ENCODE measurements around the gene PYGL. TPM values are rescaled to one million over a fixed set of nuclear protein-coding genes. Genes with fewer than 3 reads are reported as not detected.
"Not testable (repeated sequence)": the region's sequence is repeated elsewhere in the genome, so short reads cannot be mapped to it uniquely, and the experiment has no call there.

The PYGL gene
- total and polyA plus RNA-seq, 10 donors, result 14.1 to 302 (median 101) TPM

DNA sequence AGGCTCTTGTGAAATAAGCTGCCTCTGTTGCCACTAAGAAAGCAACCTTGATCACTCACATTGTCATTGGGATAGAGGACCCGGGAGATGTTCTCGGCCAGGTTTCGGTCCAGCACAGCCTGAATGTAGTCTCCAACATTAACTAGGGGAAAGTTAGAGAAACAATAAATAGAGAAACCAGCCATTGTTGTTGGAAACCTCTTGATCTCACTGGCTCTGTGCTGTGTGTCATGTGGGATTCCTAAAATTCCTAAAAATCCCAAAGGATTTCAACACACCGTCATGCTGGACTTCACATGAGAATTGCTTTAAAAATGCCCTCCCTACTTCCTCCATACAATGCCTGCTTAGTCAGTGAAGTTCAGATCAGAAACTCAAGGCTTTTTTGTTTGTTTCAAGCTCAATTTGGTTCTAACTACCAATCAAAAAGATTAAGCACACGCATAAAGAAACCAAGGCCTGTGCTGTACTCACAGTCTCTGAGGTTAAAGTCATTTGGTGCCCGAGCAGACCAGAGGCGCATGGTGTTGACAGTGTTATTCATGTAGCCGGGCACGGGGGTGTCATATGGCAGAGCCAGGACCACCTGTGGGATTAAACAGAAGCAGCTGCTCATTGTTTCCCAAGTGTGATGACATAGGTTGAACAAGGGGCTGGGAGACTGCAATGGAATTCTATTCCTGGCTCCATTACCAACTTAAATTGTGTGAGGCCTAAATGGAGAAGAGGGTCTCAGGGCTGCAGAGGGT lies 23.6 kb downstream of the PYGL start:
- intact Hi-C loops (cut with DNase I; ENCODE audit: low total_unique reads), result no loop called here
- Histone ChIP-seq H3K27ac (no peak overlapping the region), H3K4me1 (peaks cover 0 to 4% (median 0%) of the 10 kb centered on the region in 6 donors), H3K27me3 (replicated peaks in 1 of 7) (no peaks in the 10 kb centered on the region), H3K36me3 (peaks cover 0 to 89% (median 14%) of the 10 kb centered on the region in 6 donors), H3K4me3 (no peak overlapping the region), H3K9me3 (no peaks in the 10 kb centered on the region)
- WGBS, 5 donors, result 87 to 94% (median 92%) methylated on average over 9 of the region's 9 CpGs
- TF ChIP-seq, protein P1, sequence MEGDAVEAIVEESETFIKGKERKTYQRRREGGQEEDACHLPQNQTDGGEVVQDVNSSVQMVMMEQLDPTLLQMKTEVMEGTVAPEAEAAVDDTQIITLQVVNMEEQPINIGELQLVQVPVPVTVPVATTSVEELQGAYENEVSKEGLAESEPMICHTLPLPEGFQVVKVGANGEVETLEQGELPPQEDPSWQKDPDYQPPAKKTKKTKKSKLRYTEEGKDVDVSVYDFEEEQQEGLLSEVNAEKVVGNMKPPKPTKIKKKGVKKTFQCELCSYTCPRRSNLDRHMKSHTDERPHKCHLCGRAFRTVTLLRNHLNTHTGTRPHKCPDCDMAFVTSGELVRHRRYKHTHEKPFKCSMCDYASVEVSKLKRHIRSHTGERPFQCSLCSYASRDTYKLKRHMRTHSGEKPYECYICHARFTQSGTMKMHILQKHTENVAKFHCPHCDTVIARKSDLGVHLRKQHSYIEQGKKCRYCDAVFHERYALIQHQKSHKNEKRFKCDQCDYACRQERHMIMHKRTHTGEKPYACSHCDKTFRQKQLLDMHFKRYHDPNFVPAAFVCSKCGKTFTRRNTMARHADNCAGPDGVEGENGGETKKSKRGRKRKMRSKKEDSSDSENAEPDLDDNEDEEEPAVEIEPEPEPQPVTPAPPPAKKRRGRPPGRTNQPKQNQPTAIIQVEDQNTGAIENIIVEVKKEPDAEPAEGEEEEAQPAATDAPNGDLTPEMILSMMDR (IDR thresholded peaks at IDR 0.05 in 8 of 11, conservative IDR thresholded peaks at IDR 0.05 in 3 of 11), result no peak
- no peak for TF ChIP-seq POLR2AphosphoS5 (IDR thresholded peaks at IDR 0.05)
- TF ChIP-seq POLR2A (IDR thresholded peaks at IDR 0.05), result no peak
- no peak for DNase-seq

DNA sequence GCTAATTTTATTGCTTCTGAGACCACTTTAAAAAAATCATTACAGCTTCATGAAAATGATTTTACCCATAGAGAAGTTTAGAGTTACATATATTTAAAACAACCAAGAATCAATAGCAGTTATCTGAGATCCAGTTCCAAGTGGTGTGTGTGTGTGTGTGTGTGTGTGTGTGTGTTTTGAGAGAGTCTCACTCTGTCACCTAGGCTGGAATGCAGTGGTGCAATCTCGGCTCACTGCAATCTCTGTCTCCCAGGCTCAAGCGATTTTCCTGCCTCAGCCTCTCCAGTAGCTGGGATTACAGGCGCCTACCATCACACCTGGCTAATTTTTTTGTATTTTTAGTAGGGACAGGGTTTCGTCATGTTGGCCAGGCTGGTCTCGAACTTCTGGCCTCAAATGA lies 24.8 kb downstream of the PYGL start:
- DNase-seq, result not testable (repeated sequence)
- peaks cover 0 to 100% (median 20%) of the 10 kb centered on the region in 6 donors for H3K36me3 ChIP-seq

DNA sequence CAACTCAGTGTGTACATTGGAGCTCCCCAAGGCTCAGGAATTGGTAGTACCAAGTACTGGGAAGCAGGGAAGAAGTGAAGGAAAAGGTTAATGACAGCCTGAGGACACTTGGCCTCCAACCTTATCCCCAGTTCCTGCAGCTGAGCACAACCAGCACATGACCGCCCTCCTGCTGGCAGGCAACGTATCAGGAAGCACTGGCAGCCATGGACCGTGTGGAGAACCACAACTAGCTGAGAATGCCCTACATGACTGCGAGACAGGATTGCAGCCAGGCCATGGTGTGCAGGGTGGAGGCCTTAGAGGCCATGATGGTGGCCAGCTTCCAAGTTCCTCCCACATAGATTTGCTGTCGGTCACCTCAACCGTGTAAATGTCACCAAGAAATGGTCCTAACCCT lies 26.8 kb downstream of the PYGL start:
- Histone ChIP-seq H3K9me3 (no peaks in the 10 kb centered on the region), H3K36me3 (peaks cover 0 to 100% (median 25%) of the 10 kb centered on the region in 6 donors), H3K27ac (no peak overlapping the region), H3K4me3 (no peak overlapping the region), H3K4me1 (no peaks in the 10 kb centered on the region), H3K27me3 (replicated peaks in 1 of 7) (no peaks in the 10 kb centered on the region)
- intact Hi-C loops (cut with DNase I; ENCODE audit: low total_unique reads), result no loop called here
- TF ChIP-seq, protein P1 (IDR thresholded peaks at IDR 0.05 in 8 of 11, conservative IDR thresholded peaks at IDR 0.05 in 3 of 11), result no peak
- TF ChIP-seq POLR2AphosphoS5 (IDR thresholded peaks at IDR 0.05) (no peak), POLR2A (IDR thresholded peaks at IDR 0.05) (no peak)
- 80 to 90% (median 83%) methylated on average over 6 of the region's 6 CpGs for WGBS, 5 donors
- no peak for DNase-seq

More for the DNA sequence above, 24.8 kb downstream of the PYGL start:
- H3K27me3 ChIP-seq (replicated peaks in 1 of 7); intact Hi-C loops (cut with DNase I; ENCODE audit: low total_unique reads); H3K4me1 ChIP-seq; H3K9me3 ChIP-seq; H3K27ac ChIP-seq; H3K4me3 ChIP-seq: not testable (repeated sequence)
- 87 to 97% (median 91%) methylated on average over 5 of the region's 5 CpGs for WGBS, 5 donors

DNA sequence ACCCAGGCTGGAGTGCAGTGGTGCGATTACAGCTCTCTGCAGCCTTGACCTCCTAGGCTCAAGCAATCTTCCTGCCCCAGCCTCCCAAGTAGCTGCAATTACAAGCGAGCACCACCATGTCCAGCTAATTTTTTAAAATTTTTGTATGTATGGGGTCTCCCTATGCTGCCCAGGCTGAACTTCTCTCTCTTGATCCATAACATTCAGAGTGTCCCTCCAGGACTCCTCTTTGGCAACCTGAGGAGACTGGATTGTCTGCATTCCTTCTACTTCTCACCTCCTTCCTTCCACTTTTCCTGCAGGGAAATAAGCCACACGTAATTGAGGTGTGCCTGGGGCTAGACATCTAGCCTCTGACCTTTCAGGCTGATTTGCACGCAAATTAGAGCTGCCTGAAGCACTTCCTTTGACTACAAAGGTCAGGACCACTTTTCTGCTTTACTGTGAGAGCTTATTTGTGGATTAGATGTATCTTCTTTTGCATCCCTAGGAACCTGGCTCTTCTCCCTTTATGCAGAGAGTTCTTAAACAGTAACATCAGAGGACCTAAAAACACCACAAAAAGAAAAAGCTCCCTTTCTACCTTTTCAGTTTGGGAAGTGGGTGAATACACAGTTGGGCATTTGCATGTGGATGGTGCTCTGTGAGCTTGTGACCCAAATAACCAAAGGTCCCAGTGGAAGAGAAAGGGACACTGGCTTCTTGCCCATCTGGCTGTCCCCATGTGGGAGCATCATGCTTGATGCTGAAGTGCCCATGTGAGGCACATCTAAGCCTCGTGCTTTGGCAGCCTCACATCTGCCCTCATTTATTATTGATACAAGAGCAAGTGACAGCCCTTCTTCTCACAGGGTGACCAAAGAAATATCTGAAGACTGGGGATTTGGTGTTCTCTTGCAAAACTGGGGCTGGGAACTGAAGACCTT lies 33.5 kb downstream of the PYGL start:
- H3K27ac ChIP-seq, result no peak overlapping the region
- no peaks in the 10 kb centered on the region for H3K4me1 ChIP-seq
- no peak for DNase-seq
- H3K9me3 ChIP-seq, result no peaks in the 10 kb centered on the region
- H3K27me3 ChIP-seq (replicated peaks in 1 of 7), result no peaks in the 10 kb centered on the region
- peaks cover 0 to 100% (median 44%) of the 10 kb centered on the region in 6 donors for H3K36me3 ChIP-seq
- intact Hi-C loops (cut with DNase I; ENCODE audit: low total_unique reads), result no loop called here
- H3K4me3 ChIP-seq, result no peak overlapping the region
- 76 to 84% (median 79%) methylated on average over 4 to 5 of the region's 5 CpGs for WGBS, 5 donors
- TF ChIP-seq, protein P1 (IDR thresholded peaks at IDR 0.05 in 8 of 11, conservative IDR thresholded peaks at IDR 0.05 in 3 of 11), result no peak
- TF ChIP-seq POLR2A (IDR thresholded peaks at IDR 0.05) (no peak), POLR2AphosphoS5 (IDR thresholded peaks at IDR 0.05) (no peak)
